GM12873 (cell line): ENCODE measurements around the gene C12orf56.

ENCODE experiments used
- TF ChIP-seq, protein P1 (sequence below): IDR thresholded peaks from 2 replicates; pipeline ENCODE4 v1.5.1; 2012; ENCODE audit warnings: low read depth, mild to moderate bottlenecking, moderate library complexity, low read length, control low read depth; ENCODE audit not compliant: insufficient read depth; ENCODE audit errors: missing control alignments

The C12orf56 gene

DNA sequence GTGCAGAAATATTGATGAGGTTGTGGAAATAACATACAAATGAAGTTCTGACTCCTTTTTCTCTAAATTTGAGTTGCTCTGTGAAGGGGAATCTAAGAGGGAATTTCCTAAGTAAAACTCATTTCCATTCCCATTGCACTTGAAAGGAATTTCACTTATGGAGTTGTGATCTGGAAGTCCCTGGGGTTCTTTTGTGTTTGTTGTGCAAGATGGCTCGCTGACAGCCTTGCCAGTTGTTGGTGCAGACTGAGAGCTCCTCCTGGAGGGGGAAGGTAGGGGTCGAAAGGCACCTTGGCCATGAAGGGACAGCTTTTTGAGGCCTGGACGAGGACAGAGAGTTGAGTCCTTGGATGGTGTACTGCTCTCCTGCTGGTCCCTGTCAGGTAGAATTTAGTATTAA, 72.0 kb downstream of the C12orf56 start:
- TF ChIP-seq, protein P1, sequence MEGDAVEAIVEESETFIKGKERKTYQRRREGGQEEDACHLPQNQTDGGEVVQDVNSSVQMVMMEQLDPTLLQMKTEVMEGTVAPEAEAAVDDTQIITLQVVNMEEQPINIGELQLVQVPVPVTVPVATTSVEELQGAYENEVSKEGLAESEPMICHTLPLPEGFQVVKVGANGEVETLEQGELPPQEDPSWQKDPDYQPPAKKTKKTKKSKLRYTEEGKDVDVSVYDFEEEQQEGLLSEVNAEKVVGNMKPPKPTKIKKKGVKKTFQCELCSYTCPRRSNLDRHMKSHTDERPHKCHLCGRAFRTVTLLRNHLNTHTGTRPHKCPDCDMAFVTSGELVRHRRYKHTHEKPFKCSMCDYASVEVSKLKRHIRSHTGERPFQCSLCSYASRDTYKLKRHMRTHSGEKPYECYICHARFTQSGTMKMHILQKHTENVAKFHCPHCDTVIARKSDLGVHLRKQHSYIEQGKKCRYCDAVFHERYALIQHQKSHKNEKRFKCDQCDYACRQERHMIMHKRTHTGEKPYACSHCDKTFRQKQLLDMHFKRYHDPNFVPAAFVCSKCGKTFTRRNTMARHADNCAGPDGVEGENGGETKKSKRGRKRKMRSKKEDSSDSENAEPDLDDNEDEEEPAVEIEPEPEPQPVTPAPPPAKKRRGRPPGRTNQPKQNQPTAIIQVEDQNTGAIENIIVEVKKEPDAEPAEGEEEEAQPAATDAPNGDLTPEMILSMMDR, result no peak

DNA sequence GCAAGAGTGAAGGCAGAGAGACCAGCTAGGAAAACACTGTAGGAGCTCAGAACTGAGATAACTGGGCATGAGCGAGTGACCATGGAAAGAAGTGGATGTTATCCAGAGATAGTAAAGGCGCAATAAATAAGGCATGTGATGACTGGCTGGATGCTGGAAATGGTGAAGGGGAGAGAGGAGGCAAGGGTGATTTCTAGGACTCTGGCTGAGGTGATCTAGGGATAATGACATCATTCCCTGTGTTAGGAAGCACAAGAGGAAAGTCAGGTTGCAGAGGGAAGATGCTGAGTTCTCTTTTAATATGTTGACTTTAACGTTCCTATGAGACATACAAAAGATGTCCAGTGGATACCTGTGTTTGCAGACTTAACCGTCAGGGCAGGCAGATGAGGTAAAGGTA, 78.7 kb downstream of the C12orf56 start:
- TF ChIP-seq, protein P1, result no peak

DNA sequence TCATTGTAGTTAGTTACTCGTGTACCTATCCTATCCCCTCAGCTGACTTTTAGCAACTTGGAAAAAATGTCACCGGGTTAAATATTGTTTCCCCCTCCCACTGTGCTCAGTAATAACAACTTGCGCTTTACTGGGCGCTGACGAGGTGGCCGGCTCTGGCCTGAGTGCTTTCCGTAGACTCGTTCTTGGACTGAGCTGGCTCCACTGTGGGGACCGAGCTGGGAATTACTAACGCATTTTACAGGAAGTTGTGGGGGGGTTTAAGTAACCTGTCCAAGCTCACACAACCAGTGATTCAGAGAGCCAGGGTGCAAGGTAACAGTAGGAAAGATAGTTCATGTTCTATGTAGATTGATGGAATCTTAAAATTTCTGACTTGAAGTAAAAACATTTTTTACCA, 86.0 kb downstream of the C12orf56 start:
- TF ChIP-seq, protein P1, result no peak

DNA sequence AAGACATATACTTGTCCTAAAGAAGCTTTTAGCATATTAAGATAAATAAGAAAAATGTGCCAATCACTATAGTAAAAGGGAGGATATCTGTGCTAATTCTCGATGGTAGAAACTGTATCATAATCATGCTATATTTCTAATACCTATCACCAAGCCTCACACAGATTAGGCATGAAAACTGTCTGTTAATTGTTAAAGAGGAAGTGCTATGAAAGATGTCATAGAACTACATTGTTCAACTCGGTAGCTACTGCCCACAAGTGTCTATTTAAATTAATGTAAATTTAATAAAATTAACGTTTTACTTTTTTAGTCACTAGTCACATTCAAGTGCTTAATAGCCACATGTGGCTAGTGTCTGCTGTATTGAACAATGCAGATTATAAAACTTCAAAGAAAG, 90.9 kb downstream of the C12orf56 start:
- TF ChIP-seq, protein P1, result no peak

DNA sequence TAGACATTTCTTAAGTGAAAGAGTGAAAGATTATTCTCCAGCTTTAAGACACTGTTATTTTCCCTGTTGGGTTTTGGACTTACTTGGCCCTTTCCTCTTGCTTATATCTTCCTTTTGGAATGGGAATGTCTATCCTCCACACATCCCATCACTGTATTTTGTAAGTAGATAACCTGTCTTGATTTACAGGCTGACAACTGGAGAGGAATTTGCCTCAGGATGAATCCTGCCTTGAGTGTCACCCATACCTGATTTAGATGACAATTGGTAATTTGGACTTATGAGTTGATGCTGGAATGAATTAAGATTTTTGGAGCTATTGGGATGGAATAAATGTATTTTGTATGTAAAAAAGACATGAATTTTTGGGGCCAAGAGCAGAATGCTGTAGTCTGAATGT, 94.3 kb downstream of the C12orf56 start:
- TF ChIP-seq, protein P1, result no peak

DNA sequence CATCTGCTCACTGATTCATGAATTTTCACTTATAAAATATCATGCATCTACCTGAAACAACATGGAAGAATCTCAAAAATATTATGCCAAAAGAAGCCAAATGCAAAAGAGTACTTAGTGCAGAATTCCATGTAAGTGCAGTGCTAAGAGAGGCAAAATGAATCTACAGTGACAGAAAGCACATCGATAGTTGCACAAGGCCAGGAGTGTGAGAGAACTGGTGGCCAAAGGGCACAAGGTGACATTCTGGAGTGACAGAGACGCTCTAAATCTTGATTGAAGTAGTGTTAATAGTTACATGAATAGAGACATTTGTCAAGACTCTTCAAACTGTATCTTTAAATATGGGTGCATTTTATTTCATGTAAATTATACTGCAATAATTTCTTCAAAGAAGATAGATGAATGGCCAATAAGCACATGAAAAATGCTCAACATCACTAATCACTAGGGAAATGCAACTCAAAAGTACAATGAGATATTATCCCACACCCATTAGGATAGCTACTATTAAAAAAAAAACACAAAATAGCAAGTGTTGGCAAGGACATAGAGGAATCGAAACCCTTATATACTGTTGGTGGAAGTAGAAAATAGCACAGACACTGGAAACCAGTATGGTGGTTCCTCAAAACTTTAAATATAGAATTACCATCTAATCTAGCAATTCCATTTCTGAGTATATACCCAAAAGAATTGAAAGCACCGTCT, 96.7 kb downstream of the C12orf56 start:
- TF ChIP-seq, protein P1, result no peak

DNA sequence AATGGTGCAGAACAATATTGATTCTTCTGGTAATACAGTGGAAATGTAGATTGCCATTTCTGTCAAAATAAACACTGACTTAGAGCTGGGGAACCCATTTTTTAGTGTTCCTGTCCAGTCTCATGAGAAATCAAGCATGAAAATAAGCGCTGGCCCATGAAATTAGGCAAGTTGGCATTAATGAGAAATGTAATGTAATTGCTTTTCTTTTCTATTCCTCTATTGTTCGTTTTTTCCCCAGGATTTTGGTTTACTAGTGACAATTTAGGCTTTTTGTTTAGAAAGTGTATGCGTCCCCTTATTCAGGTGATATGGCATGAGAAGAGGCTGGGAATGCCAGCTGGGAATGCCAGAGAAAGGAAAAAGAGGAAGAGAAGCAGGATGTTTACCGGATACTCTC, 104.0 kb downstream of the C12orf56 start:
- TF ChIP-seq, protein P1, result no peak
